Measurements from ENCODE around the gene CIP2A.

Gene CIP2A

DNA sequence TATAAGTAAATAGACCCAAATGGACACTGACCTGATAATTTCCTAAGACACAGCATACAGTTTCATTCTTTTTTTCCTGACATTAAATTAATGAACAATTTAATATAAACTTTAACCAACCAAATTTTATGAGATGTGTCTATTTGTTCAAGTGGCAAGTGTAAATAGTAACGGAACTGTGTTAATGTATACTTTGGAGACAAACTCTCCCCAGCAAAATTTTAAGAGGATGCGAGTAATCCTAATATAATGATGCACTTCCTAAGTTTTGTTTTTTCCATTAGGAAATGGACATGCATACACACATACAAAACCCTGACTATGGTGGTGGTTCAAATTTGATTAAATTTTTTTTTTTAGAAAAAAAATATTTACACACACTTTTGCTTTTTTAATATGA is 40.4 kb downstream of the CIP2A start:
- Histone ChIP-seq H3K27me3 (ENCODE audit: control insufficient read depth in 1 of 2, insufficient read depth in 1 of 2, low read length in 2 of 2) (no peaks in the 10 kb centered on the region), H4K91ac (ENCODE audit: low read length) (no peak overlapping the region), H2BK12ac (ENCODE audit: low read length in 2 of 2) (no peak overlapping the region), H4K8ac (ENCODE audit: low read length) (no peak overlapping the region), H2AFZ (ENCODE audit: low read depth, low read length) (no peak overlapping the region), H3K9ac (ENCODE audit: low read length) (no peak overlapping the region), H3K14ac (ENCODE audit: low read length in 2 of 2) (no peak overlapping the region), H3K36me3 (ENCODE audit: control insufficient read depth in 1 of 2, insufficient read depth in 2 of 2, low read depth in 1 of 2, low read length in 2 of 2) (peaks cover 0 to 4% of the 10 kb centered on the region in 2 experiments), H3K9me3 (ENCODE audit: control insufficient read depth, low read length) (no peaks in the 10 kb centered on the region), H3K4me2 (ENCODE audit: low read length, poor library complexity, severe bottlenecking) (no peak overlapping the region), H2AK5ac (ENCODE audit: low read length, severe bottlenecking) (no peak overlapping the region), H3K18ac (ENCODE audit: low read depth in 1 of 2, low read length in 2 of 2) (no peak overlapping the region), H3K4me1 (ENCODE audit: control insufficient read depth, insufficient read depth, low read depth, low read length) (no peaks in the 10 kb centered on the region), H3K23ac (ENCODE audit: low read length in 2 of 2) (no peak overlapping the region), H2BK120ac (ENCODE audit: low read depth, low read length) (no peak overlapping the region), H2BK15ac (ENCODE audit: low read depth, poor library complexity, severe bottlenecking) (no peak overlapping the region), H3K4ac (ENCODE audit: low read depth in 1 of 2, low read length in 2 of 2) (no peak overlapping the region), H3K27ac (ENCODE audit: low read length, poor library complexity, severe bottlenecking) (no peak overlapping the region), H2BK5ac (ENCODE audit: low read depth, low read length, poor library complexity, severe bottlenecking) (no peak overlapping the region), H3K79me1 (replicated peaks; ENCODE audit: low read length, poor library complexity, severe bottlenecking) (no peaks in the 10 kb centered on the region), H3K4me3 (ENCODE audit: insufficient read depth in 1 of 2, low read depth in 1 of 2, low read length in 2 of 2) (no peak overlapping the region)
- WGBS: no CpG with 5 or more reads among the region's 2 CpGs
- no peak for DNase-seq

DNA sequence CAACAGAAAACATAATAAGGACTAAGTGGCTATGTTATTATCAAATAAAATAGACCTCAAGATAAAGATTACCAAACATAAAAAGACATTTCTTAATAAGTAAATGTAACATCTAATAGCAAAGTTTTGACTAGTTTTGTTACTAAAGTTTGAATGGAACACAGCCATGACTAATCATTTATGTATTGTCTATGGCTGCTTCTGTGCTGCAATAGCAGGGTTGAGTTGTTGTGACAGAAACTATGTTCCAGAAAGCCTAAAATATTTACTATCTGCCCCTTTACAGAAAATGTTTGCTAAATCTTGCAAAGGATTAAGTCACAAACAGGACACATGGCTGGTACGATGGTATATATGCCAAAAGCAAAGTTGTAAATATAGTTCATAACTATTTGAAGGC is 40.9 kb downstream of the CIP2A start:
- no peak overlapping the region for H3K4me2 ChIP-seq (ENCODE audit: low read length, poor library complexity, severe bottlenecking)
- H3K9ac ChIP-seq (ENCODE audit: low read length): no peak overlapping the region
- no peak overlapping the region for H2AFZ ChIP-seq (ENCODE audit: low read depth, low read length)
- no peak overlapping the region for H2BK15ac ChIP-seq (ENCODE audit: low read depth, poor library complexity, severe bottlenecking)
- no peak overlapping the region for H4K8ac ChIP-seq (ENCODE audit: low read length)
- H3K79me1 ChIP-seq (replicated peaks; ENCODE audit: low read length, poor library complexity, severe bottlenecking): no peaks in the 10 kb centered on the region
- no peak overlapping the region for H3K23ac ChIP-seq (ENCODE audit: low read length in 2 of 2)
- no peak overlapping the region for H3K4ac ChIP-seq (ENCODE audit: low read depth in 1 of 2, low read length in 2 of 2)
- no peak overlapping the region for H2BK5ac ChIP-seq (ENCODE audit: low read depth, low read length, poor library complexity, severe bottlenecking)
- no peaks in the 10 kb centered on the region for H3K27me3 ChIP-seq (ENCODE audit: control insufficient read depth in 1 of 2, insufficient read depth in 1 of 2, low read length in 2 of 2)
- DNase-seq: peak; percentile 40
- no peaks in the 10 kb centered on the region for H3K4me1 ChIP-seq (ENCODE audit: control insufficient read depth, insufficient read depth, low read depth, low read length)
- H3K14ac ChIP-seq (ENCODE audit: low read length in 2 of 2): no peak overlapping the region
- no peak overlapping the region for H4K91ac ChIP-seq (ENCODE audit: low read length)
- H3K27ac ChIP-seq (ENCODE audit: low read length, poor library complexity, severe bottlenecking): no peak overlapping the region
- H3K18ac ChIP-seq (ENCODE audit: low read depth in 1 of 2, low read length in 2 of 2): no peak overlapping the region
- peaks cover 5 to 10% of the 10 kb centered on the region in 2 experiments for H3K36me3 ChIP-seq (ENCODE audit: control insufficient read depth in 1 of 2, insufficient read depth in 2 of 2, low read depth in 1 of 2, low read length in 2 of 2)
- no CpG with 5 or more reads among the region's 1 CpG for WGBS
- H2BK120ac ChIP-seq (ENCODE audit: low read depth, low read length): no peak overlapping the region
- no peak overlapping the region for H2BK12ac ChIP-seq (ENCODE audit: low read length in 2 of 2)
- no peaks in the 10 kb centered on the region for H3K9me3 ChIP-seq (ENCODE audit: control insufficient read depth, low read length)
- H3K4me3 ChIP-seq (ENCODE audit: insufficient read depth in 1 of 2, low read depth in 1 of 2, low read length in 2 of 2): no peak overlapping the region
- H2AK5ac ChIP-seq (ENCODE audit: low read length, severe bottlenecking): no peak overlapping the region

DNA sequence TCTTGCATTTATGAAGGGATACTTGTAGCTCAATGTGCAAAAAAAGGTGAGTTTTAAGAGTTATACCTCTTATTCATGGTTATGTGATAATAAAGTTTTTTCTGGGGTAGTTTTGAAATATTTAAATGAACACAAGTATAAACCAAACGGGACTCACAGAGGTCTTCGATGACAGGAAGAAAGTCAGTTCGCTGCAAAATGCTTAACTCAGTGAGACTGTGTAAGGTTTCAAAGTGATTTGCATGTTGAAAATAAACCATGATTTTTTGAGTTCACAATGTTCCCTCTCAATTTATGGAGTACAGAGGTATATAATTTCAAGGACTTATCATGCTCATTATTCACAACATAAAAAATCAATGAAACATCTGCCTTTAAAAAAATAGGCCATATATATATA is 42.5 kb downstream of the CIP2A start:
- H3K36me3 ChIP-seq (ENCODE audit: control insufficient read depth in 1 of 2, insufficient read depth in 2 of 2, low read depth in 1 of 2, low read length in 2 of 2): peaks cover 6 to 15% of the 10 kb centered on the region in 2 experiments
- H3K23ac ChIP-seq (ENCODE audit: low read length in 2 of 2): no peak overlapping the region
- H3K4me3 ChIP-seq (ENCODE audit: insufficient read depth in 1 of 2, low read depth in 1 of 2, low read length in 2 of 2): peak overlapping the region in 1 of 2 experiments; percentile 41
- no peaks in the 10 kb centered on the region for H3K9me3 ChIP-seq (ENCODE audit: control insufficient read depth, low read length)
- H2BK5ac ChIP-seq (ENCODE audit: low read depth, low read length, poor library complexity, severe bottlenecking): no peak overlapping the region
- H2BK12ac ChIP-seq (ENCODE audit: low read length in 2 of 2): no peak overlapping the region
- no peak overlapping the region for H3K27ac ChIP-seq (ENCODE audit: low read length, poor library complexity, severe bottlenecking)
- peak overlapping the region; percentile 43 for H3K9ac ChIP-seq (ENCODE audit: low read length)
- H3K4ac ChIP-seq (ENCODE audit: low read depth in 1 of 2, low read length in 2 of 2): no peak overlapping the region
- no peak overlapping the region for H3K4me2 ChIP-seq (ENCODE audit: low read length, poor library complexity, severe bottlenecking)
- no peak overlapping the region for H4K8ac ChIP-seq (ENCODE audit: low read length)
- H2AFZ ChIP-seq (ENCODE audit: low read depth, low read length): no peak overlapping the region
- no peak overlapping the region for H2AK5ac ChIP-seq (ENCODE audit: low read length, severe bottlenecking)
- H2BK15ac ChIP-seq (ENCODE audit: low read depth, poor library complexity, severe bottlenecking): no peak overlapping the region
- no peaks in the 10 kb centered on the region for H3K4me1 ChIP-seq (ENCODE audit: control insufficient read depth, insufficient read depth, low read depth, low read length)
- no peak overlapping the region for H3K14ac ChIP-seq (ENCODE audit: low read length in 2 of 2)
- 97% methylated on average over 3 of the region's 3 CpGs for WGBS
- H2BK120ac ChIP-seq (ENCODE audit: low read depth, low read length): no peak overlapping the region
- H3K27me3 ChIP-seq (ENCODE audit: control insufficient read depth in 1 of 2, insufficient read depth in 1 of 2, low read length in 2 of 2): no peaks in the 10 kb centered on the region
- DNase-seq: no peak
- H4K91ac ChIP-seq (ENCODE audit: low read length): no peak overlapping the region
- H3K18ac ChIP-seq (ENCODE audit: low read depth in 1 of 2, low read length in 2 of 2): no peak overlapping the region
- no peaks in the 10 kb centered on the region for H3K79me1 ChIP-seq (replicated peaks; ENCODE audit: low read length, poor library complexity, severe bottlenecking)

DNA sequence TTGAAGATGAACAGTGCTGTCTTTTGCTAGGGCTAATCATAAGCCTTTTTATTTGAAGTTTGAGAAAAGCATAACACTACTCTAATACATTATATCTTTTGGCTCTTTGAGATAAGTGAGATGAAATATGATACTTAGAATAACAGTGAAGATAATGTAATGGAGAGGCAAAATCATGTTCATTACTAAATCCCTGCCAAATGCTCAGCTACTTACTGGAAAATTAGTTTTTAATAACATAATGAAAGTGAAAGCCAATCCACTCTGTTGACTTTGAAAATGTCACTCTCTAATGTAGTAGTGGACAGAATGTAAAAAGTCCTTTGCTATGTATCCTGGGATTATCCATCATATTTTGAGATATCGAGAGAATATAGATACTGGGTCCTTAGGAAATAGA is 43.0 kb downstream of the CIP2A start:
- Histone ChIP-seq H2BK12ac (ENCODE audit: low read length in 2 of 2) (no peak overlapping the region), H3K18ac (ENCODE audit: low read depth in 1 of 2, low read length in 2 of 2) (no peak overlapping the region), H3K27ac (ENCODE audit: low read length, poor library complexity, severe bottlenecking) (no peak overlapping the region), H3K4ac (ENCODE audit: low read depth in 1 of 2, low read length in 2 of 2) (no peak overlapping the region), H3K9me3 (ENCODE audit: control insufficient read depth, low read length) (no peaks in the 10 kb centered on the region), H2BK5ac (ENCODE audit: low read depth, low read length, poor library complexity, severe bottlenecking) (no peak overlapping the region), H3K14ac (ENCODE audit: low read length in 2 of 2) (no peak overlapping the region), H3K9ac (ENCODE audit: low read length) (peak overlapping the region; percentile 43), H3K79me1 (replicated peaks; ENCODE audit: low read length, poor library complexity, severe bottlenecking) (no peaks in the 10 kb centered on the region), H3K36me3 (ENCODE audit: control insufficient read depth in 1 of 2, insufficient read depth in 2 of 2, low read depth in 1 of 2, low read length in 2 of 2) (peaks cover 6 to 15% of the 10 kb centered on the region in 2 experiments), H3K27me3 (ENCODE audit: control insufficient read depth in 1 of 2, insufficient read depth in 1 of 2, low read length in 2 of 2) (no peaks in the 10 kb centered on the region), H3K4me3 (ENCODE audit: insufficient read depth in 1 of 2, low read depth in 1 of 2, low read length in 2 of 2) (peak overlapping the region in 1 of 2 experiments; percentile 41), H2BK15ac (ENCODE audit: low read depth, poor library complexity, severe bottlenecking) (no peak overlapping the region), H3K4me1 (ENCODE audit: control insufficient read depth, insufficient read depth, low read depth, low read length) (no peaks in the 10 kb centered on the region), H2AFZ (ENCODE audit: low read depth, low read length) (no peak overlapping the region), H3K23ac (ENCODE audit: low read length in 2 of 2) (no peak overlapping the region), H4K91ac (ENCODE audit: low read length) (no peak overlapping the region), H2BK120ac (ENCODE audit: low read depth, low read length) (no peak overlapping the region), H3K4me2 (ENCODE audit: low read length, poor library complexity, severe bottlenecking) (no peak overlapping the region), H4K8ac (ENCODE audit: low read length) (no peak overlapping the region), H2AK5ac (ENCODE audit: low read length, severe bottlenecking) (no peak overlapping the region)
- DNase-seq: peak; percentile 29
- WGBS: 100% methylated on average over 1 of the region's 1 CpG

Data from mesenchymal stem cell (in vitro differentiated cells and primary cell).